HG03558 (cell line): ENCODE data around the gene CDV3.

ENCODE experiments used
- ATAC-seq: cut with Tn5 transposase; IDR thresholded peaks from one replicate; pipeline ENCODE4 v1.9.1; 2021; ENCODE audit warnings: moderate number of reproducible peaks; ENCODE audit not compliant: unreplicated experiment; ENCODE audit errors: extremely low read depth

Gene CDV3

DNA sequence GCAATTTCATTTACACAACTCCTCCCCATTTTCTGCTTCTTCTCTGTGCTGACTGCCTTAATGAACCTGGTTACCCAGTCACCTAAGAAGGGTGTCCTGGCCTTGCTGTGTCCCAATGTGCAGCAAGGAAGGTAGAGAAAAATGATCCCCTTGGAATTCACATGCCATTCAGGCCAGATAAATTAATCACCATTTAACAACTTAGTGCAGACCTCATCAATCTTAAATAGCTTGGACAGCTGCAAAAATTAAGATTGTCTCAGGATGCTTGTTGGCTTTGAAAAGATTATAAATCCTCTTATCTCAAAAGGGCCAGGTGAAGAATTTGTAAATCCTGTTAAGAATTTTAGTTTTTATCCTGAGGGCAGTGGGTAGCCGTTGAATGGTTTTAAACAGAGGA is 9.7 kb upstream of the CDV3 start:
- ATAC-seq: no peak

DNA sequence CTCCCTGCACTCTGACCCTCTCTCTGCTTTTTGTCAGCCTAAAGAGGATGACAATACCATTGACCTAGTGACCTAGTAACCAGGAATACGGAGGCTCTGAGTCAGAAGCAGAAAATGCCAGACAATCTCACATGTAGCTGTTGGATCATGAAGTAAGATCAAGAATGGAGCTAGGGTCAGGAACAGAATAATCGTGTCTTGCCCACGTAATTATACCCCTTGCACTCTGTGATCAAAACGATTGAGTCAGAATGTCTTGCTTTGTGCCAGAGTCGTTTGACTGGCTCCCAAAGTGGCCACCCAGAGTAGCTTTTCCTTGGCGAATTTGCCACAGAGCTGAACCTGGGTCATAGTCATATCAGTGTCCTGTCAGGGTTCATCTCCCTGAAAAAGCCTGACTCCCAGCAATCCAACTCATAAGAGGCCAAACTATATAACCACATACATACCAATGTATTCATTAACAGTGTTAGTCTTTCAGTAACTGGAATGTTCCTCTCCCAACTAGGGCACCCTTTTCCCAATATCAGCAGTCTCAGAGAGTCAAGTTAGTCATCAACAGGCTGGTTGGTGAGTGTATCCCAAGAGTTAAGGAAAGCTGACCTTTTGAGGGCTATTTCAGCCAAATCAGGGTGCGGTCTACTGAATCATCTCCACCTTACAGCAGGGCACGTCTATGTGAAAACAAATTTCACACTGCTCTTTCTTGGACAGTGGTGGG is 5.0 kb upstream of the CDV3 start:
- no peak for ATAC-seq

GRCh38 chr3:133570139-133570936 is 3.1 kb upstream of the CDV3 start:
- no peak for ATAC-seq

DNA sequence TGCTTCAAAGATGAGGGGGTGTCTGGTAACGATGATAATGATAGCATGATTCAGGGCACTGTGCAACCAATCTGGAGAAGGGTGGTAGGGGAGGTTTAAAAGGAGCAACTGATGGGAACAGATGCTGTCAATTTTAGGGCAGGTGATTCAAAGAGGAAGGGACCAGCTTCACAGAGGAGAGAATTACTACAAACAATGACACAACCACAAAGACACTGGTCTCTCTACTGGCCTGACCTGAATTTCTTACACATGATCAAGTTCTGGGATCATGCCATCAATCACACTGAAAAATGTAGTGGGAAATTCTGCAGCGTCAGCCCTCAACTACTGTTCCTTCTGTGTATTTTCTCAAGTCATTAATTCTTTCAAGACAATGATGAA is 2.6 kb upstream of the CDV3 start:
- ATAC-seq: no peak

DNA sequence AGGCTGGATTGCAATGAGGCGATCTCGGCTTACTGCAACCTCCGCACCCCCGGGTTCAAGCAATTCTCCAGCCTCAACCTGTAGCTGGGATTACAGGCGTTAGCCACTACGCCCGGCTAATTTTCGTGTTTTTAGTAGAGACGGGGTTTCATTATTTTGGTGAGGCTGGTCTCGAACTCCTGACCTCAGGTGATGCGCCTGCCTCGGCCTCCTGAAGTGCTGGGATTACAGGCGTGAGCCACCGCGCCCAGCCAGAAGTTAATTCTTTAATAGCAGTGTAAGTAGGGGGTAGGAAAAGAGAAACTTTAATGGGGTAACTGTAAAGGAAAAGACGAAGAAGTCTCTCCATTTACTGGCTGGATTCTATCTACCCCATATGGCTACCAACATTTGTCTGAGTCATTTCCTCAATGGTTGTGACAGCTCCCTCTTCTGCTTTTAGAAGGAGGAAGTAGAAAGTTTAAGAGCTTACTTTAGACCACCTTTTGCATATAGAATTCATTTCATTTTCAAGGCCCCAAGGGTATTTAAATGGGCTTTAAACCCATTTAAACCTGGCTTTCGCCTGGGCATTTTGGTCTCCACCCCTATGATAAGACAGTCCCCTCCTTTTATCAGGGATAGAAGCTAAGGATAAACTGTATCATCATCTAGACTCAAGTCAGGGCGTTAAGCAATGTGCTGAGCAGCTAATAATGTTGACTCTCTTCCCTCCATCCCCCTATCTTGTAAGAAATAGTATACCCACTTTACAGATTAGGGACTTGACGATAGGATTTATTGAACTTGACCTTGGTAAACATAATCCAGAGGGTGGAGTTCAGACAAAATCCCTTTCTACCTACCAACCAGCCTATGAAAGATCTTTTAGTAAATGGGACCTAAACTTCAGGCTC is 1.1 kb upstream of the CDV3 start:
- ATAC-seq: peak; percentile 16

DNA sequence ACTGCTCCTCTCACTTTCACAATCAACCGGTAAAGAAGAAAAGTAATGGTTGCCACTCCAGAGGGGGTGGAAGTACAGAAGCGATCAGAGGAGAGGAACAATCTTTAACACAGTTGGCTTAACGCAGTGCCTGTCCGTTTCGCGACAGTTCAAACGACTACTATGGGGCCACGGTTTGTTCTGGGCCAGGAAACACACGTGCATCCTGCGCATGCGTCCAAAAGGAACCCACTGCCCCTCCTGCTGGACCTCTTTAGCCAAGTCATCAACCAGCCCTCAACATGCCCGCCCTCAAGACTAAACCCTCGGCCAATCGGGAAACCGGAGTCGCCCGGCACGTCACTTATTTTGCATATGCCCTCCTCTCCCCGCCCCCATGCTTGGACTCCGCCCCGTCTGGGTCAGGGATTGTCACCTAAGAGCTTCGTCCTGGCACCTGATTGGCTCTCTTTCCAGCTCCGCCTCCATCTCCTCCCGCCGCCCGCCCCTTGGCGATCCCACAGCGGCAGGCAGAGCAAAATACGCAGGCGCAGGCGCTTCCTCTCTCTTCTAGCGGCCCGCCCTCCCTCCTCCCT is 345 bp upstream of the CDV3 start:
- ATAC-seq: peak; percentile 47

DNA sequence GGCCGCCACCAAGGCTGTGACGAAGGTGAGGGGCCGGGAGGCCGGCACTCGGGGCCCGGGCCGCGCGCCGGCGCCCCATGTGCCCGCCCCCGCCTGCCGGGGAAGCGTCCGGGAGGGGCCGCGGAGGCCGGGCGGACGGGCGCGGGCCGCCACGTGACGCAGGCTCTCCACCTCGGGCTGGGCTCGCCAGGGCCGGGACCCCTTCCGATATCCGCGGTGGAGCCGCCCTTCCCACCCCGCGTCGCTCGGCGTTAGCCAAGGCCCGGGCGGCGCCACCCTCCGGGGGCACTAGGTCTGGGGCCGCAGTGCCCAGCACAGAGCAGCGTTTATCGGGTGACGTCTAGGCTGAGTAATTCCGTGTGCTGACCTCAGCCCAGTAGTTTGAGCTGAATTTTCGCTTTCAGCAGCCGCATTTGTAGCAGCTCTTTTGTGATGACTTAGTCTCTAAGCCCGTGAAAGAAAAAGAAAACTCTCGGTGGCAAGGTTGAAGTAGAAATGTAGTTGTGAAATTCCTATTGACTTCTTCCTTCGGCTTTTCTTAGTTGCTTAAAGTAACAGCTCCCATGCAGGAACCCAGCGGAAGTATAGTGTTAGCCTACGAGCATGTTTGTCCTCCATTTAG is 885 bp downstream of the CDV3 start:
- ATAC-seq: peak; percentile 15

DNA sequence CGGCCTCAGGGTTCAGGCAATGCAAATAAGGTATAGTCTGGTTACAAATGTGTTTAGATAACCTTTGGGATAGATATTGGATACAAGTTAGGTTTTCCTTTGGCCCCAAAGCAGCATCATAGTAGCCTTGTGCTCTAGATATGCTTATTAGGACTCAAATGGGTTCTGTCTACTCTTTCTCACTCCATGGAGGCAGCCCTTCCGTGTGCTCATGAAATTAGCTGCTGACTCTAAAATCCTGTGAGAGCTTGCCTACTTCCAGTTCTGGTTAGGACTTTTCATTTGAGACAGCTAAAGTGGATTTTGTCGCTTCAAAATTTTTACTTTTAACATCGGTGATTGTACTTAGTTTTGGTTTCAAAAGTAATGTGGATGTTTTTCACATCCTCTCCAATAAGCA is 1.6 kb downstream of the CDV3 start:
- no peak for ATAC-seq

- no peak for ATAC-seq
Observed at GRCh38 chr3:133576169-133576568, 2.7 kb downstream of the CDV3 start.

DNA sequence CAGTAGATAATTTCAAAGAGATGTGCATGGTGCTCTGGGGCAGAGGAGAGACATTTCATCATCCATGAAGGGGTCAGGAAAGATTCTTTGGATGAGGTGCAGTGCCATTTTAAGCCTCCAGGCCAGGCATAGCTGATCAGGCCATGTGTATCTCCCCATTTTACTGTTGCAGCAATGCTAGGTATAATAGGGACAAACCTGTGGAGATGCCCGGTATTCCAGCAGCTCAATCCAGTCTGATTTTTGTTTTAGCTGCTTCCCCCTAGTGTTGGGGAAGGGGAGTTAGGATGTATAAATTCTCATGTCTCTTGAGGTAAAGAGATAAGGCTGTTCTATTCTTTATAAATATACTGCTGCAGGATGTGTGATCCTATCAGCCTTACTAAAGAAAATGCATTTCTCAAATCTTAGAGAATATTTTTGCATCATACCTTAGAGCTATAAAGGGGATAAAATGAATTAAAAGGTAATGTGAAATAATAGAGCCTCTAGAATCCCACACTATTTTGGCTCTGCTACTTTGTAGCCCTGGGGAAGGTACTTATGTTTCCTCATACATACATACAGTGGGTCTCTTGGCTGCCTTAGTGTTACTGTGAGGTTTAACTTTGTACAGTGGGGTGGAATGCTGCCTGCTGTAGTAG is 5.2 kb downstream of the CDV3 start:
- no peak for ATAC-seq

GRCh38 chr3:133583396-133583795 is 9.9 kb downstream of the CDV3 start:
- ATAC-seq: no peak

GRCh38 chr3:133588035-133588434 is 14.5 kb downstream of the CDV3 start:
- no peak for ATAC-seq

- no peak for ATAC-seq
Observed at GRCh38 chr3:133588784-133589465, 15.4 kb downstream of the CDV3 start.

DNA sequence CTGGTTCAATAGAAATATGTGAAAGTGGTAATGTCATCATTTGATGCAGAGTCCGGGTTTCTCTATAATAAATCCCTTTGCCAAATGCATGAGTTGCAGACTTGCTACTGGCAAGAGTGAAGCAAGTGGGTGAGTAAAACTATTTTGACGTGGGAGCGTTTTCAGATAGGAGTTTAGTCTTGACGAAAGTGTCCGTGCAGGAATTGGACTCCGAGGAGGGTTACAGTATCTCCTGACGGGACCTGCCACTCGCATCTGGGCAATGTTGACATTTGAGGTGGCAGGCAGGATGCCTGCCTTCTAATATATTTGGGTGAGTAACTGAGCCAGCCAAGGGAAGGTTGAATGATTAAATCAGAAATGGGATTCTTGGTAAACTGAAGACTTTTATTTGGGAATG is 16.0 kb downstream of the CDV3 start:
- no peak for ATAC-seq

DNA sequence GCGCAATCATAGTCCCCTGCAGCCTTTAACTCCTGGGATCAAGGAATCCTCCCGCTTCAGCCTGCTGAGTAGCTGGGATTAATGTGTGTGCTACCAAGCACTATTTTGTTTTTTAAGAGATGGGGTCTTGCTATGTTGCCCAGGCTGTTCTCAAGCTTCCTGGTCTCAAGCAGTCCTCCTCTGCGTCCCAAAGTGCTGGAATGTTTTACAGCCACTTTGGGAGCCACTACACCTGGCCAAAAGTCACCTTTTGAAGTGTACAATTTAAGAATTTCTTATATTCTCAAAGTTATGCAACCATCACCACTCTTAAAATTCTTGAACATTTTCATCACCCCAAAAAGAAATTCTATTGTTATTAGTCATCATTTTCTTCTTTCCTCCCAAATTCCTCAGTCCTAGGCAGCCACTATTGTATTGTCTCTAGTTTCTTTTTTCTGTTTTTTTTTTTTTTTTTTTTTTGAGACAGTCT is 17.8 kb downstream of the CDV3 start:
- ATAC-seq: no peak

- no peak for ATAC-seq
Observed at GRCh38 chr3:133592843-133593242, 19.4 kb downstream of the CDV3 start.

DNA sequence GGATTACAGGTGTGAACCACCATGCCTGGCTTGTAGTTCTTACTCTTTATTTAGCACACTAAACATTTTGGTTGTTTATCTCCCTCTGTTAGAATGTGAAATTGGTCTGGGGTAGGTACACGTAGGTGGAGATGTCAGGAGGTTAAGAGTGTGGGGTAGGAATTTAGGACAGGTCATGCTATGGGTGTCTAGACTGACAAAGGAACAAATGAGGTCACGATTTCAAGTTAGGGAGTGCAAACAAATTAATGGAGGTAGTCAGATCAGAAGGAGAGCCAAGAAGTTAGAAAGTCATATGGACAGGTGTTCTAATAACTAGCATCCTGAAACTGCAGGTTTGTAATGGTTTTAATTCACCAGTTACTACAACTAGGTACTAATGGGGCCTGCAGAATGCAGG is 19.8 kb downstream of the CDV3 start:
- no peak for ATAC-seq

DNA sequence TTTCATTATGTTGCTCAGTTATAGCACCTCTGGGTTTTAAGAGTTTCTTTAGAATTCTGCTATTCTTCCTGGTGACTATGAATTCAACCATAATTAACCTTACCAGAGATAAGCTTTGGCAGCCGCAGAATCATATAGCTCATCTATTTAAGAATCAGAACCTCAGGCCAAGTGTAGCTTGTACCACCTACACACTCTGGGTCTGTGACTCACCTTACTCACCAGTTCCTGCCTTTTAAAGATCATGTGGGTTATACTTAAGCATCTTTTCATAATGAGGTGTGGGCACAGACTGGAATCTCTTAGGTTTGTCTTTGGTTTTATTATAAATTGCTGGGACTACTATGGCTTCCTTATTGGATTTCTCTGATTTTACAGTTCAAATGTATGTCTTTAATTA is 21.9 kb downstream of the CDV3 start:
- no peak for ATAC-seq

GRCh38 chr3:133598405-133598804 is 24.9 kb downstream of the CDV3 start:
- ATAC-seq: no peak
